SK-N-SH (cell line): Measurements from ENCODE around the gene MYO5C. TPM values are rescaled to one million over a fixed set of nuclear protein-coding genes. Genes with fewer than 3 reads are reported as not detected.

Experiments
- CTCF ChIA-PET: fragments of 300-600, 350-600 bp; formaldehyde crosslinking; extraction: SDS; loops from one replicate; lab custom pipeline; 2021; lab: Yijun Ruan, JAX
- POLR2A ChIA-PET: fragments of 350-600 bp; sonication (Branson Sonifier 250); formaldehyde crosslinking; extraction: SDS; loops from one replicate; lab custom pipeline; 2020; ENCODE audit warnings: antibody characterized with exemption, inconsistent platforms; lab: Yijun Ruan, JAX
- DNase-seq: peaks from one replicate; pipeline ENCODE4 v3.0.0; 2012
- H2AFZ ChIP-seq: fragments of 200-600 bp; sonication (generic); 2 replicates; pipeline ENCODE4 v1.8.1; 2016; ENCODE audit warnings: antibody characterized with exemption, mild to moderate bottlenecking, low read depth
- H3F3A ChIP-seq: fragments of 200-600 bp; sonication (generic); replicated peaks from 2 replicates; pipeline ENCODE3; 2016; ENCODE audit warnings: antibody characterized with exemption, mild to moderate bottlenecking; ENCODE audit not compliant: insufficient read depth
- H3K27ac ChIP-seq, 2 experiments: fragments of 200-500 bp in 1 of 2; fragments of 200-600 bp in 1 of 2; sonication (Bioruptor generic) in 1 of 2; sonication (generic), shearing (Covaris generic) in 1 of 2; 2 replicates each; pipeline versions ENCODE4 v1.5.1 to v1.6.1; 2014 to 2016; ENCODE audit warnings: low read depth in 2 of 2, inconsistent platforms in 1 of 2, low read length in 1 of 2, mild to moderate bottlenecking in 1 of 2, mixed read lengths in 1 of 2
- H3K27me3 ChIP-seq: fragments of 200-600 bp; sonication (generic), shearing (Covaris generic); 2 replicates; pipeline ENCODE4 v1.6.1; 2016; ENCODE audit warnings: mixed run types; ENCODE audit not compliant: insufficient read depth
- H3K36me3 ChIP-seq, 2 experiments: fragments of 200-500 bp in 1 of 2; fragments of 200-600 bp in 1 of 2; sonication (Bioruptor generic) in 1 of 2; sonication (generic) in 1 of 2; replicated peaks in 1 of 2; 2 replicates each; pipeline versions ENCODE3 to v1.5.1; 2014 to 2016; ENCODE audit warnings: low read length in 1 of 2, mild to moderate bottlenecking in 1 of 2; ENCODE audit not compliant: insufficient read depth in 2 of 2, control insufficient read depth in 1 of 2
- H3K4me1 ChIP-seq, 2 experiments: fragments of 200-500 bp in 1 of 2; fragments of 200-600 bp in 1 of 2; sonication (Bioruptor generic) in 1 of 2; sonication (generic), shearing (Covaris generic) in 1 of 2; 2 replicates each; pipeline versions ENCODE4 v1.5.1 to v1.6.1; 2014 to 2016; ENCODE audit warnings: low read depth in 1 of 2, low read length in 1 of 2, mixed run types in 1 of 2; ENCODE audit not compliant: insufficient read depth in 2 of 2, control insufficient read depth in 1 of 2
- H3K4me2 ChIP-seq: fragments of 200-600 bp; sonication (generic), shearing (Covaris generic); 2 replicates; pipeline ENCODE4 v1.6.1; 2017; ENCODE audit warnings: mixed run types
- H3K4me3 ChIP-seq, 2 experiments: fragments of 200-500 bp in 1 of 2; fragments of 200-600 bp in 1 of 2; sonication (Bioruptor generic) in 1 of 2; sonication (generic), shearing (Covaris generic) in 1 of 2; 2 replicates each; pipeline versions ENCODE4 v1.5.1 to v1.8.1; 2014 to 2016; ENCODE audit warnings: low read depth in 2 of 2, inconsistent platforms in 1 of 2, low read length in 1 of 2, mild to moderate bottlenecking in 1 of 2, mixed read lengths in 1 of 2, moderate library complexity in 1 of 2
- H3K79me2 ChIP-seq: fragments of 200-600 bp; sonication (generic); 2 replicates; pipeline ENCODE4 v1.8.1; 2017; ENCODE audit warnings: mild to moderate bottlenecking; ENCODE audit not compliant: insufficient read depth
- H3K9ac ChIP-seq: fragments of 200-600 bp; sonication (generic); 2 replicates; pipeline ENCODE4 v1.6.1; 2017; ENCODE audit warnings: mixed run types
- H3K9me2 ChIP-seq: fragments of 200-600 bp; sonication (generic); 2 replicates; pipeline ENCODE4 v1.6.1; 2017; ENCODE audit warnings: mixed run types
- H3K9me3 ChIP-seq: fragments of 200-600 bp; sonication (generic); 2 replicates; pipeline ENCODE4 v1.6.1; 2017; ENCODE audit warnings: mixed run types, mild to moderate bottlenecking, moderate library complexity
- H4K20me1 ChIP-seq: fragments of 200-600 bp; sonication (generic); 2 replicates; pipeline ENCODE4 v1.6.1; 2017; ENCODE audit warnings: mild to moderate bottlenecking, mixed run types; ENCODE audit not compliant: insufficient read depth
- CHD2 ChIP-seq: fragments of 150-350 bp; IDR thresholded peaks from 2 replicates; pipeline ENCODE4 v1.6.1; 2018; ENCODE audit warnings: low read length; ENCODE audit not compliant: partially characterized antibody
- ELF1 ChIP-seq: IDR thresholded peaks from 2 replicates; pipeline ENCODE4 v1.4.0; 2012
- EP300 ChIP-seq, 2 experiments: IDR thresholded peaks; 2 replicates each; pipeline versions ENCODE4 v1.4.0 to v1.6.1; 2012; ENCODE audit warnings: borderline replicate concordance in 1 of 2, low read depth in 1 of 2, low read length in 1 of 2
- EZH2phosphoT487 ChIP-seq: fragments of 200-600 bp; sonication (generic); IDR thresholded peaks from 2 replicates; pipeline ENCODE4 v1.6.1; 2017; ENCODE audit warnings: low read depth, mixed run types, mild to moderate bottlenecking, antibody characterized with exemption, moderate library complexity, borderline replicate concordance
- FOSL2 ChIP-seq: IDR thresholded peaks from 2 replicates; pipeline ENCODE4 v1.4.0; 2012; ENCODE audit warnings: low read depth, mild to moderate bottlenecking, moderate library complexity, borderline replicate concordance
- FOXM1 ChIP-seq: IDR thresholded peaks from 2 replicates; pipeline ENCODE4 v1.4.0; 2012; ENCODE audit warnings: low read depth, mild to moderate bottlenecking
- NRF1 ChIP-seq: IDR thresholded peaks from 2 replicates; pipeline ENCODE4 v1.6.1; 2012; ENCODE audit warnings: low read depth, mild to moderate bottlenecking, low read length
- RCOR1 ChIP-seq: fragments of 150-350 bp; IDR thresholded peaks from 2 replicates; pipeline ENCODE4 v1.6.1; 2017; ENCODE audit warnings: antibody characterized with exemption, low read length
- TAF1 ChIP-seq: IDR thresholded peaks from 2 replicates; pipeline ENCODE4 v1.6.1; 2012; ENCODE audit warnings: low read depth, mild to moderate bottlenecking, low read length, moderate library complexity, borderline replicate concordance
- TCF12 ChIP-seq: IDR thresholded peaks from 2 replicates; pipeline ENCODE4 v1.4.0; 2012
- TEAD4 ChIP-seq: IDR thresholded peaks from 2 replicates; pipeline ENCODE4 v1.4.0; 2012; ENCODE audit warnings: mild to moderate bottlenecking, borderline replicate concordance; ENCODE audit not compliant: insufficient read depth
- YY1 ChIP-seq: IDR thresholded peaks from 2 replicates; pipeline ENCODE4 v1.4.0; 2012; ENCODE audit warnings: low read depth, mild to moderate bottlenecking
- WGBS: methylation state at CpG from one replicate; pipeline ENCODE4 v1.1.6; 2017; ENCODE audit warnings: low lambda C conversion rate; 5-methylcytosine and 5-hydroxymethylcytosine counted together
- polyA plus RNA-seq, 3 experiments: library from polyadenylated mRNA; depleted of rRNA; stranded (reverse); fragments of >200 nt; gene quantifications; 2 replicates each; pipeline ENCODE4 v1.2.3, GENCODE V29; 2012
- TF ChIP-seq, protein P1 (sequence below): IDR thresholded peaks from 2 replicates; pipeline ENCODE4 v1.4.0; 2012; ENCODE audit warnings: low read depth, borderline replicate concordance
- TF ChIP-seq, protein P2 (sequence below): IDR thresholded peaks from 2 replicates; pipeline ENCODE4; 2012
- TF ChIP-seq, protein P3 (sequence below): IDR thresholded peaks from 2 replicates; pipeline ENCODE4 v1.4.0; 2012; ENCODE audit warnings: low read depth
- TF ChIP-seq, protein P4 (sequence below): IDR thresholded peaks from 2 replicates; pipeline ENCODE4 v1.6.1; 2012; ENCODE audit warnings: mild to moderate bottlenecking, low read depth, low read length, moderate library complexity

The MYO5C gene
- polyA plus RNA-seq, 1 of the 3 experiments (the other 2 are of a cell fraction): 0.99 TPM

DNA sequence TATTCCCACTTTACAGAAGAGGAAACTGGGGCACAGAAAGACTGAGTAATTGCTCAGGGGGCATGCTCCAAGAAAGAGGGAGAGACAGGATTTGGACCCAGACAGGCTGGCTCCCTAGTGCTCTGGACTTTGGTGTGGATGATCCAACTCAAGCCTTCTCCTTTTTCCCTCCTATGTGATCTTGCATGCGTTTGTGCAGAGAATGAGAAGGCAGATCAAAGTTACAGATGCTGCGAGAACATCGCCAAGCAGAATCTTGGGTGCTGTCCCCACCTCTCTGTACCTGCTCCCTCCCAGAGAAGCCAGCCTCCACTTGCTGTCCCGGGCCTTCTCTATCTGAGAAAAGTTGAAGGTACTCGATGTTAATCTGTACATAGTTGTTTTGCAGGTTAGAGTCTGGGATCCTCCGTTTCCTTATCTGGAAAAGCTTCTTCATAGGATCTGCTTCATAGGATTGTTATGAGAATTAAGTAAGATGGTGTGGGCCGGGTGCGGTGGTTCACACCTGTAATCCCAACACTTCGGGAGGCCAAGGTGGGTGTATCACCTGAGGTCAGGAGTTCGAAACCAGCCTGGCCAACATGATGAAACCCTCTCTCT is 114.7 kb downstream of the MYO5C start:
- Histone ChIP-seq H3F3A (no peaks in the 10 kb centered on the region), H3K9me2 (no peaks in the 10 kb centered on the region), H4K20me1 (no peaks in the 10 kb centered on the region), H3K4me2 (0 out of 2 replicates have a peak overlapping the region, but pooled peaks have one; percentile 82), H3K4me1 (peaks cover 7 to 11% of the 10 kb centered on the region in 2 experiments; a peak in 1 of 4 replicates), H3K27me3 (no peaks in the 10 kb centered on the region), H3K27ac (no peak overlapping the region), H3K9me3 (no peaks in the 10 kb centered on the region), H3K79me2 (peaks cover 32% of the 10 kb centered on the region), H3K36me3 (peaks cover 0 to 7% of the 10 kb centered on the region in 2 experiments), H2AFZ (no peak overlapping the region), H3K9ac (no peak overlapping the region), H3K4me3 (no peak overlapping the region)
- 85% methylated on average over 10 of the region's 10 CpGs for WGBS
- no peak for DNase-seq
- TF ChIP-seq, protein P1, sequence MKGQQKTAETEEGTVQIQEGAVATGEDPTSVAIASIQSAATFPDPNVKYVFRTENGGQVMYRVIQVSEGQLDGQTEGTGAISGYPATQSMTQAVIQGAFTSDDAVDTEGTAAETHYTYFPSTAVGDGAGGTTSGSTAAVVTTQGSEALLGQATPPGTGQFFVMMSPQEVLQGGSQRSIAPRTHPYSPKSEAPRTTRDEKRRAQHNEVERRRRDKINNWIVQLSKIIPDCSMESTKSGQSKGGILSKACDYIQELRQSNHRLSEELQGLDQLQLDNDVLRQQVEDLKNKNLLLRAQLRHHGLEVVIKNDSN: no peak
- no peak for TF ChIP-seq FOXM1
- TF ChIP-seq YY1: no peak
- no peak for TF ChIP-seq NRF1
- TF ChIP-seq TEAD4: no peak
- no peak for TF ChIP-seq EP300 (IDR thresholded peaks at IDR 0.05; ENCODE audit: borderline replicate concordance in 1 of 2, low read depth in 1 of 2, low read length in 1 of 2)
- TF ChIP-seq RCOR1: no peak
- TF ChIP-seq EZH2phosphoT487: no peak
- TF ChIP-seq, protein P2, sequence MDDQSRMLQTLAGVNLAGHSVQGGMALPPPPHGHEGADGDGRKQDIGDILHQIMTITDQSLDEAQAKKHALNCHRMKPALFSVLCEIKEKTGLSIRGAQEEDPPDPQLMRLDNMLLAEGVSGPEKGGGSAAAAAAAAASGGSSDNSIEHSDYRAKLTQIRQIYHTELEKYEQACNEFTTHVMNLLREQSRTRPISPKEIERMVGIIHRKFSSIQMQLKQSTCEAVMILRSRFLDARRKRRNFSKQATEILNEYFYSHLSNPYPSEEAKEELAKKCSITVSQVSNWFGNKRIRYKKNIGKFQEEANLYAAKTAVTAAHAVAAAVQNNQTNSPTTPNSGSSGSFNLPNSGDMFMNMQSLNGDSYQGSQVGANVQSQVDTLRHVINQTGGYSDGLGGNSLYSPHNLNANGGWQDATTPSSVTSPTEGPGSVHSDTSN: no peak
- no peak for TF ChIP-seq FOSL2
- TF ChIP-seq TCF12: no peak
- TF ChIP-seq TAF1: no peak
- TF ChIP-seq, protein P3, sequence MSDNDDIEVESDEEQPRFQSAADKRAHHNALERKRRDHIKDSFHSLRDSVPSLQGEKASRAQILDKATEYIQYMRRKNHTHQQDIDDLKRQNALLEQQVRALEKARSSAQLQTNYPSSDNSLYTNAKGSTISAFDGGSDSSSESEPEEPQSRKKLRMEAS: no peak
- TF ChIP-seq, protein P4, sequence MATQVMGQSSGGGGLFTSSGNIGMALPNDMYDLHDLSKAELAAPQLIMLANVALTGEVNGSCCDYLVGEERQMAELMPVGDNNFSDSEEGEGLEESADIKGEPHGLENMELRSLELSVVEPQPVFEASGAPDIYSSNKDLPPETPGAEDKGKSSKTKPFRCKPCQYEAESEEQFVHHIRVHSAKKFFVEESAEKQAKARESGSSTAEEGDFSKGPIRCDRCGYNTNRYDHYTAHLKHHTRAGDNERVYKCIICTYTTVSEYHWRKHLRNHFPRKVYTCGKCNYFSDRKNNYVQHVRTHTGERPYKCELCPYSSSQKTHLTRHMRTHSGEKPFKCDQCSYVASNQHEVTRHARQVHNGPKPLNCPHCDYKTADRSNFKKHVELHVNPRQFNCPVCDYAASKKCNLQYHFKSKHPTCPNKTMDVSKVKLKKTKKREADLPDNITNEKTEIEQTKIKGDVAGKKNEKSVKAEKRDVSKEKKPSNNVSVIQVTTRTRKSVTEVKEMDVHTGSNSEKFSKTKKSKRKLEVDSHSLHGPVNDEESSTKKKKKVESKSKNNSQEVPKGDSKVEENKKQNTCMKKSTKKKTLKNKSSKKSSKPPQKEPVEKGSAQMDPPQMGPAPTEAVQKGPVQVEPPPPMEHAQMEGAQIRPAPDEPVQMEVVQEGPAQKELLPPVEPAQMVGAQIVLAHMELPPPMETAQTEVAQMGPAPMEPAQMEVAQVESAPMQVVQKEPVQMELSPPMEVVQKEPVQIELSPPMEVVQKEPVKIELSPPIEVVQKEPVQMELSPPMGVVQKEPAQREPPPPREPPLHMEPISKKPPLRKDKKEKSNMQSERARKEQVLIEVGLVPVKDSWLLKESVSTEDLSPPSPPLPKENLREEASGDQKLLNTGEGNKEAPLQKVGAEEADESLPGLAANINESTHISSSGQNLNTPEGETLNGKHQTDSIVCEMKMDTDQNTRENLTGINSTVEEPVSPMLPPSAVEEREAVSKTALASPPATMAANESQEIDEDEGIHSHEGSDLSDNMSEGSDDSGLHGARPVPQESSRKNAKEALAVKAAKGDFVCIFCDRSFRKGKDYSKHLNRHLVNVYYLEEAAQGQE: no peak
- TF ChIP-seq ELF1: no peak
- no peak for TF ChIP-seq CHD2
- ChIA-PET POLR2A (interaction anchor here (2.3 kb wide), 1 partner anchor 209 kb away, joined by 11 read pairs; the partner anchor contains the start of gene LEO1), CTCF (no interaction called here)
